NCI-H460 (cell line): Measurements from ENCODE around the gene TIAM2. TPM values are rescaled to one million over a fixed set of nuclear protein-coding genes. Genes with fewer than 3 reads are reported as not detected.
A peak's percentile ranks its signal among the peaks of the same experiment; 100 is the strongest.
"Not testable (repeated sequence)": the region's sequence is repeated elsewhere in the genome, so short reads cannot be mapped to it uniquely, and the experiment has no call there.

ENCODE experiments used
- DNase-seq: peaks from one replicate; pipeline ENCODE4 v3.0.0-alpha.2; 2016; ENCODE audit warnings: low read depth; ENCODE audit errors: extremely low read depth
- total RNA-seq: library from RNA; depleted of rRNA; stranded (reverse); fragments of >200 nt; shearing (Covaris generic); gene quantifications from 2 replicates; pipeline ENCODE4 v1.2.3, GENCODE V29; 2014

Gene TIAM2
- total RNA-seq, 1 experiment from 2014 or later = 2.8 TPM

GRCh38 chr6:155219858-155220301 lies 224.8 kb downstream of the TIAM2 start:
- no peak for DNase-seq

- no peak for DNase-seq
Measured at GRCh38 chr6:155221086-155221485, 226.0 kb downstream of the TIAM2 start.

GRCh38 chr6:155222506-155222905 lies 227.4 kb downstream of the TIAM2 start:
- DNase-seq = no peak

- DNase-seq = peak; percentile 20
Measured at GRCh38 chr6:155223646-155224451, 228.7 kb downstream of the TIAM2 start.

GRCh38 chr6:155224618-155225017 lies 229.5 kb downstream of the TIAM2 start:
- no peak for DNase-seq

- DNase-seq = no peak
Measured at GRCh38 chr6:155227046-155227445, 231.9 kb downstream of the TIAM2 start.

GRCh38 chr6:155228546-155229166 lies 233.5 kb downstream of the TIAM2 start:
- DNase-seq = no peak

- DNase-seq = not testable (repeated sequence)
Measured at GRCh38 chr6:155230975-155231374, 235.9 kb downstream of the TIAM2 start.

GRCh38 chr6:155232848-155233247 lies 237.7 kb downstream of the TIAM2 start:
- DNase-seq = no peak

GRCh38 chr6:155234167-155234566 lies 239.1 kb downstream of the TIAM2 start:
- no peak for DNase-seq

- DNase-seq = no peak
Measured at GRCh38 chr6:155234687-155235086, 239.6 kb downstream of the TIAM2 start.

GRCh38 chr6:155235087-155235486 lies 240.0 kb downstream of the TIAM2 start:
- no peak for DNase-seq

GRCh38 chr6:155237613-155238012 lies 242.5 kb downstream of the TIAM2 start:
- DNase-seq = no peak

- DNase-seq = no peak
Measured at GRCh38 chr6:155240905-155241600, 245.9 kb downstream of the TIAM2 start.

GRCh38 chr6:155241966-155242365 lies 246.9 kb downstream of the TIAM2 start:
- DNase-seq = no peak

- DNase-seq = no peak
Measured at GRCh38 chr6:155244434-155244833, 249.3 kb downstream of the TIAM2 start.

- DNase-seq = no peak
Measured at GRCh38 chr6:155245193-155245592, 250.1 kb downstream of the TIAM2 start.

- DNase-seq = no peak
Measured at GRCh38 chr6:155245831-155246230, 250.7 kb downstream of the TIAM2 start.

- no peak for DNase-seq
Measured at GRCh38 chr6:155246825-155247224, 251.7 kb downstream of the TIAM2 start.

- peak; percentile 31 for DNase-seq
Measured at GRCh38 chr6:155247618-155248007, 252.5 kb downstream of the TIAM2 start.
